GM03348 (cell line): ENCODE data around the gene ARHGAP27.
"Not testable (repeated sequence)": the region's sequence is repeated elsewhere in the genome, so short reads cannot be mapped to it uniquely, and the experiment has no call there.

Experiments used
- DNase-seq: peaks from one replicate; pipeline ENCODE4 v3.0.0; 2012; ENCODE audit warnings: low spot score

Gene ARHGAP27

DNA sequence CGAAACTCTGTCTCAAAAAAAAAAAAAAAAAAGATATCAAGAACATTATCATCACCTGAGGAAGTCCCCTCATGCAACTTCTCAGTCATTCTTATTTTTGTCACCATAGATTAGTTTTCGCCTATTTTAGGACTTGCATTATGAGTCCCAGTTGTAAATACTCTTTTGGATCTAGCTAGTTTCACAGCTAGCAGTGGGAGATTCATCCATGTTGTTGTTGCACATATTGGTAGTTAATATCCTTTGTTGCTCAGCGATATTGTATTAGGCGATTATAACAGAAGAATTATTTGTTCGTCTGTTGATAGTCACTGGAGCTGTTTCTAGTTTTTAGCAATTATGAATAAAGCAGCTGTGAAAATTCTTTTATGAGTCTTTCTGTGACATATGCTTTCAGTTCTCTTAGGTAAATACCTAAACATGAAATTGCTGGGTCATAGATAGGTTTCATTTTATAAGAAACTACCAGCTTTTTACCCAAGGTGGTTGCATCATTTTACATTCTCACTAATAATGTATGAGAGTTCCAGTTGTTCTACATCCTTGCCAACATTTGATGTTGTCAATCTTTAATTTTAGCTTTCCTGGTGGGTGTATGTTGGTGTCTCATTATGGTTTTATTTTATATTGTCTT lies 75.2 kb downstream of the ARHGAP27 start:
- no peak for DNase-seq

DNA sequence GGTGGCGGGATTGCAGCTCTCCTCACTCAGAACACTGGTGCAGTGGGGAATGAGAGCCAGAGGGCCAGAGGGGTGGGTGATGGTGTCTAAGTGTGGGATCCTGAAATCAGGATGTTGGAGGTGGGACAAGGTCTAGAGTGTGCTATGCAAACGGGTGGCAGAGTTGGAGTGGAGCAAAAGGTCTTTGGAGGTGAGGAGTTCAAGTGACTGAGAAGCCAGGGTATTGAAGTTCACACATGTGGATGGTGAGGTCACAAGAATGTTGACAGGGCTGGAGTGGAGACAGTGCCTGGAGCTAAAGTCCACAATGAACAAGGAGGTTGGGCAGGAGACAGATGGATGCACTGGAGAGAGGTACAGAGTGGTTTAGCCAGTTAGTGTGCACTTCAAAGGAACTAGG lies 77.6 kb downstream of the ARHGAP27 start:
- no peak for DNase-seq

DNA sequence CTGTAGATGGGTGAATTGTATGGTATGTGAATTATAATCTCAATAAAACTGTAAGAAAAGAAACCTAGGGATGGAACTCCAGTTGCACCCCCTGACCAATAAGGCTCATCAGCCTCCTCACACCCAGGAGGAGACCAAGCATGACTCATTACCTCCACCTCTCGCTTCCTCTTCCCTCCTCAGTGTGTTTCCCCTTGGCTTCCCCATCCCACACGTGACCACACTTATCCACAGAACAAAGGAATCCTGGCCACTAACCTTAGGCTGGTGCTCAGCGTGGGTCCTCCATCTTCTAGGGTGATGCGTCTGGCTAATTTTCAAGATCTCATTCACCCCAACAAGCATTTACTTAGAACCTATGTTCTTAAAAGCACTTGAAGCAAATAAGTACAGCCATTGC lies 79.6 kb downstream of the ARHGAP27 start:
- no peak for DNase-seq

DNA sequence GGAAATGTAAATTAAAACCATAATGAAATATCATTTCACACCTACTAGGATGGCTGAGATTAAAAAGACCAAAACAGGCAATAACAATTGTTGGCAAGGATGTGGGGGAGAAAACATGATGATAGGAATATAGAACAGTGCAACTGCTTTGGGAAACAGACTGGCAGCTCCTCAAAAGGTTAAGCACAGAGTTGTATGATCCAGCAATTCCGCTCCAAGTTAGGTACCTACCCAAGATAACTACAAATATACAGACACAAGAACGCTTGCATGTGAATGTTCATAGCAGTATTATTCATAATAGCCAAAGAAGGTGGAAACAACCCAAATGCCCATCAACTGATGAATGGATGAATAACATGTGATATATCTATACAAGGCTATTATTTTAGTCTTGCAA lies 80.8 kb downstream of the ARHGAP27 start:
- no peak for DNase-seq

DNA sequence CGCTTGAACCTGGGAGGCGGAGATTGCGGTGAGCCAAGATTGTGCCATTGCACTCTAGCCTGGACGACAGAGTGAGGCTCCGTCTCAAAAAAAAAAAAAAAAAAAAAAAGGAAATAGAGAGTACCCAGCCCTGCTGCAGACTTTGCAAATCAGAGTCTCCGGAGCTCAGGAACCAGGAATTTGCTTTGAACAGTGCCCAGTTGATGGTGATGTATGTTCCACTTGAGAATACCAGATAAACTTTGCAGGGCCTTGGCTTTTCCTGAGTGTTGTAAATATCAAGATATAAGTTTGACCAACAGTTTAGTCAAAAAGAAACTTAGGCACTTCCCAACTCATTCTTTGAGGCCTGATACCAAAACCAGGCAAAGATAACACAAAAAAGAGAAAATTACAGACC lies 85.2 kb downstream of the ARHGAP27 start:
- DNase-seq: no peak

DNA sequence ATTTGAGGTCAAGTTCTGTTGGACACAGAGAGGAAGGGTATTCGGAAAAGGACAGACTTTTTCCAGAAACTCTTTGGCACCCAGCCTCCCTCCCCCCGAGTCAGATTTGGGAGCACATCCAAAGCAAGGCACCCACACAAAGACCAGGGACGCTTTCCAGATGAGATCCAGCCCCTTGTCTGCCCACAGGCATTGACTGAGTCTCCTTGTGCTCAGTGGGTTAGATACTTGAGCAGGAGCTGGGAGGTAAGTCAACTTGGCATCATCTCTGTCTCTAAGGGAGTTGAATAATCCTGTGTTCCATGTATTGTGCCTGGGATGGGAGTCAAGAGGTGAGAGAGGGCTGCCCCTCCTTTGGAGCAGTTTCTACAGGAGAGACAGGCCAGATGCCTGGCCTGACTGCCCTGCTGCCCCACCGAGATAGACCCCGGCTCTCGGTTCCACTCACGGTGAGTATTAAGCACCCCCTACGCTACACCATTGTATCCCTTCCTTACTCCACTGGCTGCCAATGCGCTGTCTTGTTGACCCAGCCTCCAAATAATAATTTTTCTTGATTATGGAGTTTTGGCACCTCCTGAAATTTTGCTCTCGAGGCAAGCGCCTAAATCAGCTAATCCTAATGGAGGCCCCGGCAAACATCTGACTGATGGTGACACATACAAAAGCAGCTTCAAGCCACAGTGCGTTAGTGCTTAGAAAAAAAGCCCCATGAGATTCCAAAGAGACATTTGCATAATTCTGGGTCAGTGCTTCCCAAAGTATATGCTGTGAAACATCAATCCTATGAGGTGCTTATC lies 86.3 kb downstream of the ARHGAP27 start:
- DNase-seq: peak; percentile 50

DNA sequence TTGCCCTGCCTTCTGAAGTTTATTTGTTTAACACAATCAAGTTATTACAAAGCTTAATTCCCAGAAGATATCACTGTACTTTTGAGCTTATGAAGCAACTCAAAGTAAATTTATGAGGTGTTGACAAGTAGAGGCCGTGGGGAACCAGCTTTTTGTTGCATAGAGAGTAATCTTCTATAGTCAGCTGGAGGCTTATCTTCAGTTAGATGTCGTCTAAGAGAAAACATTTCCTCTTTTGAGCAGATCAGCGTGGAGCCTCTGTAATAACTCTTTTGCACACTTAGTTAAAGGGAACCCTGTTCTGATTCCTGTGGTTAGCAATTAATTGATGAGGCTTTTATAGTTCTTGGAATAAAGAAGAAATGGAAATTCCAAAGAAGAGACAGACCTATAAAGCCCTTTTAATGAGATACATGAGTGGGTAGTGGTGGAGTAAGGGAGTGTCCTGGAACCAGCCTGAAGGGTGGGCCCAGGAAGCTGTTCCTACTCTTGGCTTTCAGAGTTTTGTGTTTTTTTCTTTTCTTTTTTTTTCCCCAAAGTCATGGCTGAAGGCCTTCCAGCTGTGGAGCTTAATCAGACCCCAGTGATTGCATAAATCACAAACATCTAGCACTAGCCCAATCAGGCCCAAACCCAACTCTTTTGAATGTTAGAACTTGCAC lies 87.0 kb downstream of the ARHGAP27 start:
- peak; percentile 78 for DNase-seq

DNA sequence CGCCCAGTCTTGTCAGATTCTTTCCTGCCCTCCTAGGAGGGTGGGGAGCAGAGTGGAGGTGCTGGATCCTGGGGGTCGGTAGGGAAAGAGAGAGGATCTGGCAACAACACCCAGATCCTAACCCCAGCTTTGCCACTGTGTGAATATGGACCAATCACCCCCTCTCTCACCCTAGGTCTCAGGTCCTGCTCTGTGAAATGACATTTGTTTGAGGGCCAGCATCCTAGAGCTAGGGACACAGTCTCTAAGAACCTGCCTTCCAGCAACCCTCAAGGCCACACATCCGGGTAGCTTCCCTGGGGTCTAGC lies 87.5 kb downstream of the ARHGAP27 start:
- no peak for DNase-seq

GRCh38 chr17:45343967-45344664 lies 88.6 kb downstream of the ARHGAP27 start:
- DNase-seq: not testable (repeated sequence)
